HepG2 (cell line): ENCODE measurements around the gene STRADA. TPM values are rescaled to one million over a fixed set of nuclear protein-coding genes. Genes with fewer than 3 reads are reported as not detected.

Experiments
- ATAC-seq: fragments of 200-7000 bp; cut with Tn5 transposase; 3 replicates; pipeline ENCODE4 v1.9.1; 2020; ENCODE audit warnings: mild to moderate bottlenecking, moderate library complexity
- BruUV-seq: library from RNA; stranded (reverse); fragments of 400-500 nt; replicated peaks from 2 replicates; lab custom pipeline; 2021; lab: Mats Ljungman, UMichigan
- CTCF ChIA-PET: fragments of 300-600 bp; formaldehyde crosslinking; extraction: SDS; loops from one replicate; lab custom pipeline; 2021; ENCODE audit warnings: low total read pairs, inconsistent platforms, low intra/inter-chr PET ratio; lab: Yijun Ruan, JAX
- POLR2A ChIA-PET: fragments of 350-600 bp; sonication (Branson Sonifier 250); formaldehyde crosslinking; loops from one replicate; lab custom pipeline; 2020; ENCODE audit warnings: antibody characterized with exemption, inconsistent platforms; lab: Yijun Ruan, JAX
- DNase-seq: peaks from one replicate; pipeline ENCODE4 v3.0.0-alpha.2; 2015; ENCODE audit warnings: low spot score
- FAIRE-seq: peaks from 3 replicates; lab custom pipeline; 2011; peaks lifted over from hg19 to GRCh38; lab: Jason Lieb, UNC
- H2AFZ ChIP-seq: one replicate; pipeline ENCODE4 v1.6.1; 2011; ENCODE audit warnings: low read length, inconsistent platforms
- H3K27ac ChIP-seq: fragments of 300-600 bp; 3 replicates; pipeline ENCODE4 v1.8.0; 2011; ENCODE audit warnings: mixed run types, mild to moderate bottlenecking, mixed read lengths, low read length, inconsistent platforms; ENCODE audit not compliant: insufficient read depth; ENCODE audit errors: extremely low read length
- H3K27me3 ChIP-seq, 2 experiments: fragments of 200-600 bp in 1 of 2; 2 replicates in 1 of 2; 3 replicates in 1 of 2; pipeline versions ENCODE4 v1.6.0 to v1.8.0; 2011; ENCODE audit warnings: low read length in 2 of 2, mild to moderate bottlenecking in 2 of 2, moderate library complexity in 2 of 2, inconsistent platforms in 1 of 2; ENCODE audit not compliant: insufficient read depth in 2 of 2, control insufficient read depth in 1 of 2
- H3K36me3 ChIP-seq, 2 experiments: fragments of 200-600 bp in 1 of 2; replicated peaks in 1 of 2; 2 replicates in 1 of 2; 3 replicates in 1 of 2; pipeline versions ENCODE4 v1.5.1 to v1.8.0; 2011; ENCODE audit warnings: low read length in 2 of 2, inconsistent platforms in 1 of 2; ENCODE audit not compliant: insufficient read depth in 2 of 2, control insufficient read depth in 1 of 2
- H3K4me1 ChIP-seq: 2 replicates; pipeline ENCODE4 v1.5.1; 2012; ENCODE audit warnings: low read length, inconsistent platforms; ENCODE audit not compliant: insufficient read depth
- H3K4me2 ChIP-seq: 2 replicates; pipeline ENCODE4 v1.6.0; 2011; ENCODE audit warnings: low read depth, low read length, inconsistent platforms
- H3K4me3 ChIP-seq, 3 experiments: fragments of 200-600 bp in 1 of 3; sonication (generic), shearing (Covaris generic) in 1 of 3; replicated peaks in 1 of 3; 2 replicates each; pipeline ENCODE4 v1.5.1; 2011 to 2016; ENCODE audit warnings: low read length in 3 of 3, inconsistent platforms in 2 of 3, low read depth in 2 of 3, mild to moderate bottlenecking in 2 of 3, control low read depth in 1 of 3, mixed read lengths in 1 of 3; ENCODE audit not compliant: insufficient read depth in 1 of 3
- H3K79me2 ChIP-seq: one replicate; pipeline ENCODE4 v1.6.1; 2011; ENCODE audit warnings: low read length, inconsistent platforms; ENCODE audit not compliant: insufficient read depth
- H3K9ac ChIP-seq: 2 replicates; pipeline ENCODE4 v1.6.0; 2011; ENCODE audit warnings: mild to moderate bottlenecking, low read depth, low read length, inconsistent platforms; ENCODE audit not compliant: insufficient read depth
- H3K9me3 ChIP-seq: 2 replicates; pipeline ENCODE4 v1.5.1; 2012; ENCODE audit warnings: mild to moderate bottlenecking, low read length
- H4K20me1 ChIP-seq: 2 replicates; pipeline ENCODE4 v1.6.0; 2011; ENCODE audit warnings: inconsistent platforms, mild to moderate bottlenecking, low read length, moderate library complexity; ENCODE audit not compliant: insufficient read depth
- DNMT1 ChIP-seq: sonication (generic); formaldehyde crosslinking; IDR thresholded peaks from 2 replicates; pipeline ENCODE4 v1.5.1; 2020; ENCODE audit warnings: mild to moderate bottlenecking, missing genetic modification reagents
- FIP1L1 ChIP-seq: fragments of 200-400 bp; formaldehyde crosslinking; IDR thresholded peaks from 2 replicates; pipeline ENCODE4 v1.6.1; 2018; ENCODE audit warnings: low read depth, mild to moderate bottlenecking, low read length, moderate library complexity, borderline replicate concordance; ENCODE audit not compliant: insufficient read depth
- FOXM1 ChIP-seq: sonication (generic); formaldehyde crosslinking; IDR thresholded peaks from 2 replicates; pipeline ENCODE4 v1.5.0; 2020; ENCODE audit warnings: missing genetic modification reagents
- HMG20B ChIP-seq: conservative IDR thresholded peaks from 2 replicates; pipeline ENCODE4 v1.6.1; 2016; ENCODE audit warnings: missing genetic modification reagents, missing compliant biosample characterization
- HMGA1 ChIP-seq: sonication (generic); formaldehyde crosslinking; conservative IDR thresholded peaks from 2 replicates; pipeline ENCODE4 v1.4.0; 2020; ENCODE audit warnings: missing genetic modification reagents
- IRF1 ChIP-seq: sonication (generic); formaldehyde crosslinking; IDR thresholded peaks from 2 replicates; pipeline ENCODE4 v1.4.0; 2020; ENCODE audit warnings: low read depth, mild to moderate bottlenecking, missing genetic modification reagents
- MED13 ChIP-seq: sonication (generic); formaldehyde crosslinking; IDR thresholded peaks from 2 replicates; pipeline ENCODE4 v1.5.0; 2020; ENCODE audit warnings: missing genetic modification reagents
- POGK ChIP-seq: sonication (generic); formaldehyde crosslinking; conservative IDR thresholded peaks from 2 replicates; pipeline ENCODE4 v1.8.0; 2022; ENCODE audit warnings: mild to moderate bottlenecking, moderate library complexity, missing genetic modification reagents
- POLR2AphosphoS2 ChIP-seq: IDR thresholded peaks from 2 replicates; pipeline ENCODE4 v1.6.1; 2011; ENCODE audit warnings: low read depth, low read length, improper control_type of control experiment
- POLR2G ChIP-seq: fragments of 200-400 bp; formaldehyde crosslinking; IDR thresholded peaks from 2 replicates; pipeline ENCODE4 v1.6.1; 2018; ENCODE audit warnings: mild to moderate bottlenecking, low read depth, low read length, moderate library complexity
- SETDB1 ChIP-seq: sonication (generic); formaldehyde crosslinking; IDR thresholded peaks from 2 replicates; pipeline ENCODE4 v1.5.1; 2020; ENCODE audit warnings: missing genetic modification reagents, mild to moderate bottlenecking, borderline replicate concordance
- TIGD3 ChIP-seq: sonication (generic); formaldehyde crosslinking; IDR thresholded peaks from 2 replicates; pipeline ENCODE4 v1.5.1; 2020; ENCODE audit warnings: mild to moderate bottlenecking, missing genetic modification reagents, borderline replicate concordance
- U2AF1 ChIP-seq: fragments of 200-400 bp; formaldehyde crosslinking; optimal IDR thresholded peaks from 2 replicates; pipeline ENCODE3; 2017; ENCODE audit warnings: mild to moderate bottlenecking, low read depth, low read length
- ZNF431 ChIP-seq: sonication (generic); formaldehyde crosslinking; IDR thresholded peaks from 2 replicates; pipeline ENCODE4 v1.9.0; 2022; ENCODE audit warnings: missing genetic modification reagents, low read depth, mild to moderate bottlenecking, borderline replicate concordance
- ZNF678 ChIP-seq: sonication (generic); formaldehyde crosslinking; IDR thresholded peaks from 2 replicates; pipeline ENCODE4 v1.4.0; 2020; ENCODE audit warnings: mild to moderate bottlenecking, missing genetic modification reagents
- ZNF770 ChIP-seq: sonication (generic); formaldehyde crosslinking; IDR thresholded peaks from 2 replicates; pipeline ENCODE4 v1.5.0; 2020; ENCODE audit warnings: mild to moderate bottlenecking, missing genetic modification reagents
- ZNF816 ChIP-seq: sonication (generic); formaldehyde crosslinking; IDR thresholded peaks from 2 replicates; pipeline ENCODE4 v1.8.0; 2022; ENCODE audit warnings: missing genetic modification reagents, mild to moderate bottlenecking, borderline replicate concordance
- ZSCAN21 ChIP-seq: sonication (generic); formaldehyde crosslinking; IDR thresholded peaks from 2 replicates; pipeline ENCODE4 v1.8.0; 2022; ENCODE audit warnings: mild to moderate bottlenecking, missing genetic modification reagents, moderate library complexity, borderline replicate concordance
- WGBS: methylation state at CpG from one replicate; pipeline ENCODE4 v1.1.6; 2017; ENCODE audit warnings: low lambda C conversion rate; 5-methylcytosine and 5-hydroxymethylcytosine counted together
- in situ Hi-C: cut with HindIII; loops from 2 replicates; pipeline ENCODE4 v1.10.0; 2017; ENCODE audit warnings: low pct_unique_long_range_greater_than_20kb; ENCODE audit not compliant: extremely low pct_ligation_motif_present
- intact Hi-C: fragments of 100-400 bp; cut with micrococcal nuclease; formaldehyde crosslinking; loops from one replicate; pipeline ENCODE4 v1.10.0; 2022; ENCODE audit not compliant: unreplicated experiment
- polyA plus RNA-seq, 8 experiments: library from polyadenylated mRNA; depleted of rRNA in 3 of 8; stranded (reverse) in 7 of 8; unstranded in 1 of 8; fragments of >200 nt; fragmentation: Illumina TruSeq in 4 of 8; extraction: Trizol in 4 of 8; gene quantifications; 2 replicates each; pipeline versions ENCODE4 v1.2.1 to v1.2.3, GENCODE V29; 2011 to 2016; ENCODE audit warnings: low read depth in 4 of 8, missing spikeins in 1 of 8, mixed read lengths in 1 of 8; ENCODE audit not compliant: insufficient read depth in 1 of 8
- total RNA-seq, 5 experiments: library from RNA; depleted of rRNA; stranded (reverse); fragments of >200 nt; fragmentation: Illumina TruSeq; extraction: Trizol; gene quantifications; 2 replicates each; pipeline ENCODE4 v1.2.3, GENCODE V29; 2016; ENCODE audit warnings: low read depth in 1 of 5

Gene STRADA
- total and polyA plus RNA-seq, 2 of the 13 experiments (the other 11 are each of a cell fraction or from before 2014, with no cell fraction given), result 17.6 to 17.9 TPM

GRCh38 chr17:63714550-63715277 lies 26.9 kb downstream of the STRADA start:
- ChIA-PET CTCF (no interaction called here), POLR2A (no interaction called here)
- Histone ChIP-seq H3K9me3 (no peaks in the 10 kb centered on the region), H4K20me1 (no peaks in the 10 kb centered on the region), H3K9ac (no peak overlapping the region), H3K4me1 (no peaks in the 10 kb centered on the region), H3K36me3 (peaks cover 8 to 13% of the 10 kb centered on the region in 2 experiments; a peak in 4 of 5 replicates), H3K79me2 (no peaks in the 10 kb centered on the region), H3K4me3 (no peak overlapping the region), H3K27me3 (no peaks in the 10 kb centered on the region), H3K27ac (no peak overlapping the region), H3K4me2 (no peak overlapping the region), H2AFZ (no peak overlapping the region)
- no peak for DNase-seq
- WGBS, result 89% methylated on average over 8 of the region's 10 CpGs
- TF ChIP-seq FOXM1 (CRISPR knock-in tag), result no peak
- no peak for TF ChIP-seq HMGA1 (CRISPR knock-in tag)
- no peak for TF ChIP-seq DNMT1 (CRISPR knock-in tag)
- no peak for TF ChIP-seq POLR2AphosphoS2
- no peak for TF ChIP-seq ZNF770 (CRISPR knock-in tag)
- TF ChIP-seq IRF1 (CRISPR knock-in tag), result no peak
- TF ChIP-seq ZNF678 (CRISPR knock-in tag), result no peak
- no peak for TF ChIP-seq HMG20B (CRISPR knock-in tag)
- no peak for TF ChIP-seq ZSCAN21 (CRISPR knock-in tag)
- no peak for TF ChIP-seq POLR2G
- TF ChIP-seq U2AF1, result no peak
- no peak for TF ChIP-seq TIGD3 (CRISPR knock-in tag)
- no peak for TF ChIP-seq ZNF816 (CRISPR knock-in tag)
- TF ChIP-seq POGK (CRISPR knock-in tag), result no peak
- TF ChIP-seq ZNF431 (CRISPR knock-in tag), result no peak
- TF ChIP-seq FIP1L1, result no peak
- no peak for TF ChIP-seq SETDB1 (CRISPR knock-in tag)
- TF ChIP-seq MED13 (CRISPR knock-in tag), result no peak
- no peak for FAIRE-seq
- in situ Hi-C loops, result no loop called here
- BruUV-seq, result no TSS peak
- no peak for ATAC-seq
- intact Hi-C loops, result no loop called here
